Stimulated activated CD8-positive, alpha-beta memory T cell treated with anti-CD3 and anti-CD28 coated beads, Interleukin-4, amount 100 ng/mL, for 1 hour (primary cell): ENCODE results near the gene FIBP.
"Not testable (repeated sequence)": the region's sequence is repeated elsewhere in the genome, so short reads cannot be mapped to it uniquely, and the experiment has no call there.

Experiments used
- DNase-seq, 2 donors: peaks; one replicate each; pipeline ENCODE4 v3.0.0-alpha.2; 2020; ENCODE audit warnings: low read depth in 2 of 2, low spot score in 1 of 2

The FIBP gene

DNA sequence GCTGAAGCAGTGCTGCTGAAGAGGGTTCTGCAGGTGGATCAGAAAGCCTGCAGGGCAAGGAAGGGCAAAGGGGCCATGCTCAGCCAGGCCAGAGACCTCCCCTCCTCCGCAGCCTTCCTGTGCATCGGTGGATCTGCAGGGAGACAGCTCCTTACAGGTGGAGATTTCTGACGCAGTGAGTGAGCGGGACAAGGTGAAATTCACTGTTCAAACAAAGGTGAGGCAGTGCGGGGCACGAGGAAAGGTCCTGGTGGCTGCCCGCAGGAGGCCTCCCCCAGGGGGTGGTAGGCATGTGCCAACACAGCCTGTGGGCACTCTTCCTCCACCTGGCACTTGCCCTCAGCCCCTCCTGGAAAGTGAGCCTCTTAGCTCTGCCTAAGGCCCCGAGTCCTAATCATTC lies 38.9 kb downstream of the FIBP start:
- DNase-seq: no peak

- not testable (repeated sequence) for DNase-seq
These were observed 39.6 kb downstream of the FIBP start for GRCh38 chr11:65848693-65849092.

DNA sequence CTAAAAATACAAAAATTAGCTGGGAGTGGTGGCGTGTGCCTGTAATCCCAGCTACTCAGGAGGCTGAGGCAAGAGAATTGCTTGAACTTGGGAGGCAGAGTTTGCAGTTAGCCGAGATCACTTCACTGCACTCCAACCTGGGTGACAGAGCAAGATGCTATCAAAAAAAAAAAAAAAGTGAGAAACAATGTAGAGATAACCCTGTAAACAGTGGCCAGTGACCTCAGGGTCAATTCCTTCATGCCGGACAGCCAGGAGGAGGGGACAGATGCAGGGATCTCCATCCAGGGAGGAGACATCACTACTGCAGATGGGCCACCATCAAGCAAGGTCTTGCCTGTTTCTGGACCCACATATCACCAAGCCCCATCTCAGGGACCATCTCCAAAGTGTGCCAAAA lies 40.5 kb downstream of the FIBP start:
- DNase-seq: no peak

GRCh38 chr11:65844231-65844872 lies 43.9 kb downstream of the FIBP start:
- DNase-seq: no peak

- no peak for DNase-seq
These were observed 44.5 kb downstream of the FIBP start for GRCh38 chr11:65843811-65844210.

- DNase-seq: no peak
These were observed 46.1 kb downstream of the FIBP start for GRCh38 chr11:65842144-65842543.

DNA sequence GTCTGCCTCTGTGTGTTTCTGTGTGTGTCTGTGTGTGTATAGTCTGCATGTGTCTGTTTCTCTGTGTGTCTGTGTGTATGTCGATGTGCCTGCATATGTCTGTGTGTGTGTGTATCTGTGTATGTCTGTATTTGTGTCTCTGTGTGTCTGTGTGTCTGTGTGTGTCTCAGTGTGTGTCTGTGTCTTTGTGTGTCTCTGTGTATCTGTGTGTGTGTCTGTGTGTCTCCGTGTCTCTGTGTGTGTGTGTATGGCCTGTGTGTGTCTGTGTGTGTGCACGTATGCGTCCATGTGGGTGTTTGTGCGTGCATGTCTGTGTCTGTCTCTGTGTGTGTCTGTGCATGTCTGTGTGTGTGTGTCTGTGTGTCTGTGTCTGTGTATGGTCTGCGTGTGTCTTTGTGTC lies 54.1 kb downstream of the FIBP start:
- no peak for DNase-seq
